Naive thymus-derived CD4-positive, alpha-beta T cell (primary cell): ENCODE data around the gene RTN4. TPM values are rescaled to one million over a fixed set of nuclear protein-coding genes. Genes with fewer than 3 reads are reported as not detected.

ENCODE experiments used
- ATAC-seq: fragments of 150-1000 bp; cut with Tn5 transposase; 2 replicates; pipeline ENCODE4 v1.10.0; 2021; ENCODE audit warnings: mild to moderate bottlenecking, moderate library complexity
- CTCF ChIA-PET: fragments of 350-600 bp; sonication (Branson Sonifier 250); formaldehyde crosslinking; loops from one replicate; lab custom pipeline; 2021; ENCODE audit warnings: antibody characterized with exemption; lab: Charles Lee
- POLR2A ChIA-PET: fragments of 350-600 bp; sonication (Branson Sonifier 250); formaldehyde crosslinking; loops from one replicate; lab custom pipeline; 2021; ENCODE audit warnings: antibody characterized with exemption, inconsistent platforms; lab: Charles Lee
- DNase-seq, 9 donors: peaks; one replicate each; pipeline versions ENCODE4 v3.0.0 to v3.0.0-alpha.2; 2020 to 2022; ENCODE audit warnings: mixed read lengths in 1 of 9
- H3K27ac ChIP-seq: one replicate; pipeline ENCODE4 v1.7.0; 2013; ENCODE audit warnings: mild to moderate bottlenecking, low read depth, low read length, moderate library complexity
- H3K27me3 ChIP-seq, 2 donors: one replicate each; pipeline ENCODE4 v1.7.0; 2013; ENCODE audit warnings: low read length in 2 of 2, mild to moderate bottlenecking in 2 of 2, moderate library complexity in 2 of 2; ENCODE audit not compliant: control insufficient read depth in 2 of 2, insufficient read depth in 2 of 2
- H3K36me3 ChIP-seq, 3 experiments: 1 replicate in 2 of 3; 2 replicates in 1 of 3; pipeline ENCODE4 v1.7.0; 2013; ENCODE audit warnings: low read length in 3 of 3, mild to moderate bottlenecking in 3 of 3, moderate library complexity in 1 of 3; ENCODE audit not compliant: insufficient read depth in 3 of 3, control insufficient read depth in 2 of 3
- H3K4me1 ChIP-seq, 2 donors: one replicate each; pipeline ENCODE4 v1.7.0; 2013; ENCODE audit warnings: low read length in 2 of 2, mild to moderate bottlenecking in 2 of 2, moderate library complexity in 1 of 2; ENCODE audit not compliant: control insufficient read depth in 2 of 2, insufficient read depth in 2 of 2
- H3K4me3 ChIP-seq: 2 replicates; pipeline ENCODE4 v1.7.0; 2013; ENCODE audit warnings: mild to moderate bottlenecking, low read length
- H3K9me3 ChIP-seq, 3 experiments: 1 replicate in 2 of 3; 2 replicates in 1 of 3; pipeline ENCODE4 v1.7.0; 2013; ENCODE audit warnings: low read length in 3 of 3; ENCODE audit not compliant: control insufficient read depth in 2 of 3
- H3K27ac Mint-ChIP-seq, 9 donors: one replicate each; pipeline ENCODE4 v1.8.0; 2020 to 2022; ENCODE audit warnings: mixed read lengths in 9 of 9, mild to moderate bottlenecking in 8 of 9, moderate library complexity in 5 of 9, inconsistent platforms in 2 of 9
- H3K27me3 Mint-ChIP-seq, 5 donors: one replicate each; pipeline ENCODE4 v1.8.0; 2021 to 2022; ENCODE audit warnings: mixed read lengths in 5 of 5, mild to moderate bottlenecking in 1 of 5
- H3K36me3 Mint-ChIP-seq, 5 donors: one replicate each; pipeline ENCODE4 v1.8.0; 2020 to 2022; ENCODE audit warnings: mixed read lengths in 5 of 5, mild to moderate bottlenecking in 3 of 5, inconsistent platforms in 1 of 5
- H3K4me1 Mint-ChIP-seq, 7 donors: one replicate each; pipeline ENCODE4 v1.8.0; 2020 to 2022; ENCODE audit warnings: mixed read lengths in 7 of 7, mild to moderate bottlenecking in 3 of 7, inconsistent platforms in 1 of 7
- H3K4me3 Mint-ChIP-seq, 10 donors: one replicate each; pipeline ENCODE4 v1.8.0; 2020 to 2022; ENCODE audit warnings: mild to moderate bottlenecking in 10 of 10, mixed read lengths in 10 of 10, moderate library complexity in 6 of 10, inconsistent platforms in 2 of 10
- H3K9me3 Mint-ChIP-seq, 11 donors: one replicate each; pipeline ENCODE4 v1.8.0; 2020 to 2022; ENCODE audit warnings: mixed read lengths in 11 of 11, mild to moderate bottlenecking in 4 of 11, inconsistent platforms in 1 of 11, moderate library complexity in 1 of 11
- intact Hi-C, 2 donors: fragments of 100-400 bp; cut with micrococcal nuclease; formaldehyde crosslinking; loops; one replicate each; pipeline ENCODE4 v1.15.1; 2023
- polyA plus RNA-seq, 2 donors: library from polyadenylated mRNA; unstranded; fragments of 300-500 nt; fragmentation: Illumina TruSeq; gene quantifications; one replicate each; pipeline ENCODE4 v1.2.3, GENCODE V29; 2021
- total RNA-seq, 6 experiments: library from RNA in 5 of 6; stranded (reverse) in 5 of 6; gene quantifications; 1 replicate in 5 of 6; 2 replicates in 1 of 6; pipeline ENCODE4 v1.2.3 and lab custom pipeline; 2021 to 2026

The RTN4 gene
- total and polyA plus RNA-seq, 7 experiments from 2014 or later: 59.6 to 126 (median 65.1) TPM

DNA sequence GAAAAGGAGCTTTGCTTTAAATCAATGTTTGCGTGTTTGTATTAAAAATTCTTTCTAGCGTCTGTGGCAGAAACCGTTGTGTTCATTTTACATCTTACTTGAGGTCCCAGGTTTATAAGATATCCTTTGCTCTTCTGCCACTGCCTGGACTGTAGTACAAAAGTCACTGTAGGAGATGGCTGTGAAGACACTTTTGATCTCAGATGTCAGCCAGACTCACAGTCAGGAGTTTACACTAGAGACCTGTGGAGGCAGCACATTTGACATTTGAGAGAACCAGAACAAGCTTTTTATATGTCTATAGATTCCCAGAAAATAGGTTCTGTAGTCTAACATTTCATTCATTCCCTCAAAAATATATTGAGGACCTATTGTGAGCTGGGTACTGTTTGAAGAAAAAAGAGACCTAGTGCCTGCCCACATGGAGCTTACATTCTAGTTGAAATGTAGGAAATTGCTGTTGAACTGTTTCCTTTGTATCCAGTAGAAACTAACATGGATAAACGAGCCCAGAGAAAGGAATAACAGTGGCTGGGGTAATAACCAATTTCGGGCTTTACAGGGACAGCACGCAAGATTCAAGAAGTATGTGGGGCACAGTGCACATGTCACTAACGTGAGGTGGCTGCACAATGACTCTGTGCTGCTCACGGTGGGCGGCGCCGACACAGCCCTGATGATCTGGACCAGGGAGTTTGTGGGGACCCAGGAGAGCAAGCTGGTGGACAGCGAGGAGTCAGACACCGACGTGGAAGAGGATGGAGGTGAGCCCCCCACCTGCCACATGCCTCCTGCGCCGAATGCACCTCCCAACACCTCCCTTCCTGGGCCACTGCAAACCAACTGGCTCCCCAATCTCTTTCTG, 122.3 kb downstream of the RTN4 start:
- peaks cover 0 to 4% (median 0%) of the 10 kb centered on the region in 5 donors for H3K36me3 Mint-ChIP-seq
- intact Hi-C loops: no loop called here

DNA sequence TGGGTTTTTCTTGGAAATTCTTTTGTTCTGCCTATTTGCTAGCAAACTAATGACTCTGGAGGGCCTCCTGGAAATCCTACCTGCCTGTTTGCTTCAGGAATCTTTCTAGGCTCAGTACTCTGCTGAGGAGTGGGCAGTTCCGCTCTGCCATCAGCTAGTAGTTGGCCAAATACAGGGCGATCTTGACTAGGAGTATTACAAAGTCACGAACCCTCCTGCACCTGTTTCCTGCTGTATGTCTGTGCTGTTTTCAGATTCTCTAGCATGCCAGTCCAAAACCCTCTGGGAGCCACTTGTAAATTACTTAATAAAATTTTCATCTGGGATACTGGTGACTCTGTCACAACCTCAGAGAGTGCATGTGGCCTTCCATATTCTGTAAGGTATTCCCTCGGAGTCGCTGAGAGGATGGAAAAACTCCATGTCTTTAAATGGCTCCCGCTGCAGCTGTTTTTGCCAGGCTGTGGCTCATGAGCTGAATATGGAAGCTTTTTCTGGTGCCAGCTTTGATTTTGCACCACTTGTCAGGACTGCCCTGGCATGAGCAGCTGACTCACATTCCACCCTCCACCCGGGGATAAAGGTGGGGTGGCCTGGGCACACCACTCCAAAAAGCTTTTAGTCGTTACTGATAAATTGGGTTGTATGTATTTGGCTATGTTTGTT, 123.0 kb downstream of the RTN4 start:
- H3K36me3 Mint-ChIP-seq: peaks cover 0 to 4% (median 0%) of the 10 kb centered on the region in 5 donors

More for the DNA sequence above, 122.3 kb downstream of the RTN4 start:
- ATAC-seq (no peak), DNase-seq (no peak)
- Mint-ChIP-seq H3K4me3 (no peak overlapping the region), H3K9me3 (peaks cover 0 to 3% (median 0%) of the 10 kb centered on the region in 11 donors), H3K27ac (no peak overlapping the region), H3K27me3 (peaks cover 0 to 12% (median 5%) of the 10 kb centered on the region in 5 donors), H3K4me1 (no peaks in the 10 kb centered on the region)
- no peaks in the 10 kb centered on the region for H3K4me1 ChIP-seq
- no peaks in the 10 kb centered on the region for H3K27me3 ChIP-seq
- H3K4me3 ChIP-seq: no peak overlapping the region
- ChIA-PET CTCF (no interaction called here), POLR2A (no interaction called here)
- H3K36me3 ChIP-seq: no peaks in the 10 kb centered on the region
- no peak overlapping the region for H3K27ac ChIP-seq
- no peaks in the 10 kb centered on the region for H3K9me3 ChIP-seq

GRCh38 chr2:54925022-54925421, 125.2 kb downstream of the RTN4 start:
- H3K36me3 Mint-ChIP-seq: peaks cover 0 to 4% (median 0%) of the 10 kb centered on the region in 5 donors
- no peaks in the 10 kb centered on the region for H3K4me1 Mint-ChIP-seq
- ChIA-PET POLR2A (no interaction called here), CTCF (interaction anchor here (0.7 kb wide), 1 partner anchor 243 kb away, joined by 3 read pairs; no protein-coding TSS in a partner anchor)
- H3K9me3 Mint-ChIP-seq: peaks cover 0 to 14% (median 5%) of the 10 kb centered on the region in 11 donors
- H3K27ac ChIP-seq: no peak overlapping the region
- ATAC-seq (no peak), DNase-seq (no peak)
- intact Hi-C loops: no loop called here
- H3K27ac Mint-ChIP-seq: no peak overlapping the region
- no peaks in the 10 kb centered on the region for H3K27me3 ChIP-seq
- H3K27me3 Mint-ChIP-seq: peaks cover 0 to 17% (median 4%) of the 10 kb centered on the region in 5 donors
- no peak overlapping the region for H3K4me3 ChIP-seq
- no peaks in the 10 kb centered on the region for H3K36me3 ChIP-seq
- no peaks in the 10 kb centered on the region for H3K4me1 ChIP-seq
- H3K9me3 ChIP-seq: no peaks in the 10 kb centered on the region
- H3K4me3 Mint-ChIP-seq: no peak overlapping the region

More for the DNA sequence above, 123.0 kb downstream of the RTN4 start:
- Histone ChIP-seq H3K36me3 (no peaks in the 10 kb centered on the region), H3K4me3 (no peak overlapping the region), H3K4me1 (no peaks in the 10 kb centered on the region), H3K27ac (no peak overlapping the region), H3K27me3 (no peaks in the 10 kb centered on the region), H3K9me3 (no peaks in the 10 kb centered on the region)
- H3K4me1 Mint-ChIP-seq: no peaks in the 10 kb centered on the region
- intact Hi-C loops: no loop called here
- H3K27ac Mint-ChIP-seq: no peak overlapping the region
- no peak for ATAC-seq
- peaks cover 0 to 3% (median 0%) of the 10 kb centered on the region in 11 donors for H3K9me3 Mint-ChIP-seq
- peaks cover 0 to 14% (median 4%) of the 10 kb centered on the region in 5 donors for H3K27me3 Mint-ChIP-seq
- CTCF ChIA-PET: no interaction called here
- DNase-seq: no peak
- no peak overlapping the region for H3K4me3 Mint-ChIP-seq
- POLR2A ChIA-PET: no interaction called here

DNA sequence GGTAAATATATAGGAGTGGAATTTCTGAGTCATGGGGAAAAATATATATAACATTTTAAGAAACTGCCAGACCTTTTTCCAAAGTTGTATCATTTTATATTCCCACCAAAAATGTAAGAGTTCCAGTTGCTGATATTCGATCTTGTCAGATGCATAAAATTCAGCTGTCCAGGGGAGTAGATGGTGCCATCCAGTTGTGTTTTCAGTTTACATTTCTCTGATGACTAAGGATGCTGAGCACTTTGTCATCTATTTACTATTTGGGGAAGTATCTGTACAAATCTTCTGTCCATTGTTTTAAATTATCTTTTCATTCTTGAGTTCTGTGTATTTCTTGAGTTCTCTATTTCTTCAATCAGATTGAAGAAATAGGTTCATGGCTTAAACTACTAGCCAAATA, 126.1 kb downstream of the RTN4 start:
- H3K4me3 ChIP-seq: no peak overlapping the region
- H3K27me3 ChIP-seq: no peaks in the 10 kb centered on the region
- peaks cover 0 to 15% (median 10%) of the 10 kb centered on the region in 5 donors for H3K27me3 Mint-ChIP-seq
- no peak overlapping the region for H3K4me3 Mint-ChIP-seq
- CTCF ChIA-PET: no interaction called here
- peaks cover 0 to 17% (median 5%) of the 10 kb centered on the region in 11 donors for H3K9me3 Mint-ChIP-seq
- H3K27ac ChIP-seq: no peak overlapping the region
- no peak overlapping the region for H3K27ac Mint-ChIP-seq
- no peak for DNase-seq
- peaks cover 0 to 6% (median 0%) of the 10 kb centered on the region in 7 donors for H3K4me1 Mint-ChIP-seq
- intact Hi-C loops: no loop called here
- POLR2A ChIA-PET: no interaction called here
- ATAC-seq: no peak
- H3K36me3 ChIP-seq: no peaks in the 10 kb centered on the region
- no peaks in the 10 kb centered on the region for H3K9me3 ChIP-seq
- H3K4me1 ChIP-seq: no peaks in the 10 kb centered on the region
- H3K36me3 Mint-ChIP-seq: peaks cover 0 to 4% (median 0%) of the 10 kb centered on the region in 5 donors

Other genes starting within 250 kb of the RTN4 start
- 10 to 100 TPM in 3 of 5 experiments, 1 to 10 TPM in 2; 5.3 to 19.5 (median 15.1) TPM for gene CLHC1, start 181.8 kb upstream of the RTN4 start, total RNA-seq
- 1 to 10 TPM; 1.0 to 3.2 TPM for gene CLHC1, start 181.8 kb upstream of the RTN4 start, polyA plus RNA-seq
- gene RPS27A, start 182.2 kb upstream of the RTN4 start, total RNA-seq: 1,000 to 10,000 TPM in 4 of 5 experiments, 100 to 1,000 TPM in 1; 948 to 2,409 (median 2,155) TPM
- 1,000 to 10,000 TPM; 3,065 to 4,603 TPM for gene RPS27A, start 182.2 kb upstream of the RTN4 start, polyA plus RNA-seq
- gene MTIF2, start 218.8 kb upstream of the RTN4 start, total RNA-seq: 10 to 100 TPM; 23.0 to 35.5 (median 28.0) TPM
- gene MTIF2, start 218.8 kb upstream of the RTN4 start, polyA plus RNA-seq: 10 to 100 TPM; 13.1 to 17.8 TPM